ENCODE results near the gene ADGRA1.
"Not testable (repeated sequence)": the region's sequence is repeated elsewhere in the genome, so short reads cannot be mapped to it uniquely, and the experiment has no call there.

ADGRA1 gene

DNA sequence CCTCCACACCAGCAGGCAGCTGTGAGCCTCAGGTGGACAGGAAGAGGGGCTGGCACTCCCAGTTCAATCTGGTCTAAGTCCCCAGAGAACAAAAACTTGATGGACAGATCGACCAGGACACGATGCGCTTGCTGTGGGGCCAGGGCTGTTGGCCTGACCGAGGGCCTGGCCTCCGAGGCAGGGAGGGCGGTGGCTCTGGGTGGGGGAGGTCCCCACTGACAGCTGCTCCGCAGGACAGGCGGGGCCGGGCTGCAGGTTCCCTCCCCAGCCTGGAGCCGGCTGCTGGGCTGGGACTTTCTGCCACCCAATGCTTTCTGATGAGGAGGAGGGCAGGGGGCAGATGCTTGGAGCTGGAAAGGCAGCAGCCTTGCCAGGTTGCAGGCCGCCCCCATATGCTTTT is 37.4 kb upstream of the ADGRA1 start:
- H3K9me3 ChIP-seq (ENCODE audit: control insufficient read depth, low read length), result peaks cover 16% of the 10 kb centered on the region
- no peak overlapping the region for H3K23ac ChIP-seq (ENCODE audit: low read length in 2 of 2)
- no peaks in the 10 kb centered on the region for H3K36me3 ChIP-seq (ENCODE audit: control insufficient read depth in 1 of 2, insufficient read depth in 2 of 2, low read depth in 1 of 2, low read length in 2 of 2)
- no peak overlapping the region for H4K8ac ChIP-seq (ENCODE audit: low read length)
- 74% methylated on average over 11 of the region's 11 CpGs for WGBS
- H3K27ac ChIP-seq (ENCODE audit: low read length, poor library complexity, severe bottlenecking), result no peak overlapping the region
- no peak overlapping the region for H3K9ac ChIP-seq (ENCODE audit: low read length)
- no peaks in the 10 kb centered on the region for H3K4me1 ChIP-seq (ENCODE audit: control insufficient read depth, insufficient read depth, low read depth, low read length)
- no peak overlapping the region for H3K4ac ChIP-seq (ENCODE audit: low read depth in 1 of 2, low read length in 2 of 2)
- no peak overlapping the region for H2AK5ac ChIP-seq (ENCODE audit: low read length, severe bottlenecking)
- H2BK15ac ChIP-seq (ENCODE audit: low read depth, poor library complexity, severe bottlenecking), result no peak overlapping the region
- no peaks in the 10 kb centered on the region for H3K79me1 ChIP-seq (replicated peaks; ENCODE audit: low read length, poor library complexity, severe bottlenecking)
- H3K4me2 ChIP-seq (ENCODE audit: low read length, poor library complexity, severe bottlenecking), result no peak overlapping the region
- no peak for DNase-seq
- no peak overlapping the region for H2BK12ac ChIP-seq (ENCODE audit: low read length in 2 of 2)
- no peak overlapping the region for H3K4me3 ChIP-seq (ENCODE audit: insufficient read depth in 1 of 2, low read depth in 1 of 2, low read length in 2 of 2)
- H2BK120ac ChIP-seq (ENCODE audit: low read depth, low read length), result no peak overlapping the region
- H3K18ac ChIP-seq (ENCODE audit: low read depth in 1 of 2, low read length in 2 of 2), result no peak overlapping the region
- H4K91ac ChIP-seq (ENCODE audit: low read length), result no peak overlapping the region
- peaks cover 5 to 31% of the 10 kb centered on the region in 2 experiments for H3K27me3 ChIP-seq (ENCODE audit: control insufficient read depth in 1 of 2, insufficient read depth in 1 of 2, low read length in 2 of 2)
- no peak overlapping the region for H2BK5ac ChIP-seq (ENCODE audit: low read depth, low read length, poor library complexity, severe bottlenecking)
- H2AFZ ChIP-seq (ENCODE audit: low read depth, low read length), result no peak overlapping the region
- no peak overlapping the region for H3K14ac ChIP-seq (ENCODE audit: low read length in 2 of 2)

- Histone ChIP-seq H3K18ac (ENCODE audit: low read depth in 1 of 2, low read length in 2 of 2) (no peak overlapping the region), H3K4me2 (ENCODE audit: low read length, poor library complexity, severe bottlenecking) (no peak overlapping the region), H3K27me3 (ENCODE audit: control insufficient read depth in 1 of 2, insufficient read depth in 1 of 2, low read length in 2 of 2) (peaks cover 5 to 32% of the 10 kb centered on the region in 2 experiments), H2AFZ (ENCODE audit: low read depth, low read length) (no peak overlapping the region), H3K4ac (ENCODE audit: low read depth in 1 of 2, low read length in 2 of 2) (no peak overlapping the region), H4K8ac (ENCODE audit: low read length) (no peak overlapping the region), H3K9ac (ENCODE audit: low read length) (no peak overlapping the region), H4K91ac (ENCODE audit: low read length) (no peak overlapping the region), H2BK15ac (ENCODE audit: low read depth, poor library complexity, severe bottlenecking) (no peak overlapping the region), H3K4me3 (ENCODE audit: insufficient read depth in 1 of 2, low read depth in 1 of 2, low read length in 2 of 2) (no peak overlapping the region), H3K4me1 (ENCODE audit: control insufficient read depth, insufficient read depth, low read depth, low read length) (no peaks in the 10 kb centered on the region), H2AK5ac (ENCODE audit: low read length, severe bottlenecking) (no peak overlapping the region), H3K36me3 (ENCODE audit: control insufficient read depth in 1 of 2, insufficient read depth in 2 of 2, low read depth in 1 of 2, low read length in 2 of 2) (no peaks in the 10 kb centered on the region), H3K27ac (ENCODE audit: low read length, poor library complexity, severe bottlenecking) (no peak overlapping the region), H2BK12ac (ENCODE audit: low read length in 2 of 2) (no peak overlapping the region), H3K79me1 (replicated peaks; ENCODE audit: low read length, poor library complexity, severe bottlenecking) (no peaks in the 10 kb centered on the region), H3K9me3 (ENCODE audit: control insufficient read depth, low read length) (peaks cover 16% of the 10 kb centered on the region), H2BK5ac (ENCODE audit: low read depth, low read length, poor library complexity, severe bottlenecking) (no peak overlapping the region), H3K14ac (ENCODE audit: low read length in 2 of 2) (no peak overlapping the region), H2BK120ac (ENCODE audit: low read depth, low read length) (no peak overlapping the region), H3K23ac (ENCODE audit: low read length in 2 of 2) (no peak overlapping the region)
- WGBS, result 86% methylated on average over 14 of the region's 14 CpGs
- no peak for DNase-seq
Observed at GRCh38 chr10:133052076-133052475, 35.6 kb upstream of the ADGRA1 start.

DNA sequence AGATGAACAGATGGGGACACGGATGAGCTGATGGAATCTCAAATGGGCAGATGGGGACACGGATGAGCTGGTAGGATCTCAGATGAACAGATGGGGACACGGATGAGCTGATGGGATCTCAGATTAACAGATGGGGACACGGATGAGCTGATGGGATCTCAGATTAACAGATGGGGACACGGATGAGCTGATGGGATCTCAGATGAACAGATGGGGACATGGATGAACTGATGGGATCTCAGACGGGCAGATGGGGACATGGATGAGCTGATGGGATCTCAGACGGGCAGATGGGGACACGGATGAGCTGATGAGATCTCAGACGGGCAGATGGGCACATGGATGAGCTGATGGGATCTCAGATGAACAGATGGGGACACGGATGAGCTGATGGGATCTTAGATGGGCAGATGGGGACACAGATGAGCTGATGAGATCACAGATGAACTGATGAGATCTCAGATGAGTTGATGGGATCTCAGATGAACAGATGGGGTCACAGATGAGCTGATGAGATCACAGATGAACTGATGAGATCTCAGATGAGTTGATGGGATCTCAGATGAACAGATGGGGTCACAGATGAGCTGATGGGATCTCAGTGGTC is 34.1 kb upstream of the ADGRA1 start:
- not testable (repeated sequence) for H4K8ac ChIP-seq (ENCODE audit: low read length); H2BK5ac ChIP-seq (ENCODE audit: low read depth, low read length, poor library complexity, severe bottlenecking); H2BK120ac ChIP-seq (ENCODE audit: low read depth, low read length); H3K4me2 ChIP-seq (ENCODE audit: low read length, poor library complexity, severe bottlenecking); H3K9ac ChIP-seq (ENCODE audit: low read length); H3K79me1 ChIP-seq (replicated peaks; ENCODE audit: low read length, poor library complexity, severe bottlenecking); H2AK5ac ChIP-seq (ENCODE audit: low read length, severe bottlenecking); H3K36me3 ChIP-seq (ENCODE audit: control insufficient read depth in 1 of 2, insufficient read depth in 2 of 2, low read depth in 1 of 2, low read length in 2 of 2); H2BK12ac ChIP-seq (ENCODE audit: low read length in 2 of 2); H3K4me1 ChIP-seq (ENCODE audit: control insufficient read depth, insufficient read depth, low read depth, low read length); H4K91ac ChIP-seq (ENCODE audit: low read length); H3K14ac ChIP-seq (ENCODE audit: low read length in 2 of 2); H2AFZ ChIP-seq (ENCODE audit: low read depth, low read length); H3K27ac ChIP-seq (ENCODE audit: low read length, poor library complexity, severe bottlenecking); H2BK15ac ChIP-seq (ENCODE audit: low read depth, poor library complexity, severe bottlenecking); DNase-seq; H3K23ac ChIP-seq (ENCODE audit: low read length in 2 of 2); H3K18ac ChIP-seq (ENCODE audit: low read depth in 1 of 2, low read length in 2 of 2); H3K4me3 ChIP-seq (ENCODE audit: insufficient read depth in 1 of 2, low read depth in 1 of 2, low read length in 2 of 2); H3K4ac ChIP-seq (ENCODE audit: low read depth in 1 of 2, low read length in 2 of 2)
- WGBS, result 73% methylated on average over 10 of the region's 10 CpGs
- Histone ChIP-seq H3K9me3 (ENCODE audit: control insufficient read depth, low read length) (peaks cover 16% of the 10 kb centered on the region), H3K27me3 (ENCODE audit: control insufficient read depth in 1 of 2, insufficient read depth in 1 of 2, low read length in 2 of 2) (peaks cover 0 to 27% of the 10 kb centered on the region in 2 experiments)

DNA sequence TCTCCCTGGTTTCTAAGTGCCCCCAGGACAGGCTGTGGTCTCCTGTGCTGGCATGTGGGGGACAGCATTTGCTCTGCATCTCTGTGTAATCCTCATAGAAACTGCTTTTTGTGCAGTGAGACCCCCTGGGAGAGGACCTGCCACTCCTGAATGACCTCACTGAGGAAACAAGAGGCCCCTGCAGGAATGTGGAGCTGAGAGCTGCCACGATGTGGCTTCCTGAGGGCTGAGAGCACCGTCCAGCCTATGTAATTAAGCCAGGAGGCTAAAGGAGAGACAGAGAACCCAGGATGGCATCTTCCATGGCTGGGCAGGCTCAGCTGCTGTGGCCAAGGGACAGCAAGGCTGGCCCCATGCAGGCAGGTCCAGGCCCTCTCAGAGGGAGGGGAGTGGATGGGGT is 32.3 kb upstream of the ADGRA1 start:
- DNase-seq, result no peak
- WGBS, result 35% methylated on average over 2 of the region's 2 CpGs

More for the DNA sequence above, 32.3 kb upstream of the ADGRA1 start:
- no peak overlapping the region for H2BK5ac ChIP-seq (ENCODE audit: low read depth, low read length, poor library complexity, severe bottlenecking)
- H4K8ac ChIP-seq (ENCODE audit: low read length), result no peak overlapping the region
- H3K18ac ChIP-seq (ENCODE audit: low read depth in 1 of 2, low read length in 2 of 2), result no peak overlapping the region
- H3K14ac ChIP-seq (ENCODE audit: low read length in 2 of 2), result no peak overlapping the region
- no peak overlapping the region for H3K27ac ChIP-seq (ENCODE audit: low read length, poor library complexity, severe bottlenecking)
- no peak overlapping the region for H2AFZ ChIP-seq (ENCODE audit: low read depth, low read length)
- no peak overlapping the region for H3K4ac ChIP-seq (ENCODE audit: low read depth in 1 of 2, low read length in 2 of 2)
- no peak overlapping the region for H2BK120ac ChIP-seq (ENCODE audit: low read depth, low read length)
- no peaks in the 10 kb centered on the region for H3K4me1 ChIP-seq (ENCODE audit: control insufficient read depth, insufficient read depth, low read depth, low read length)
- H3K9me3 ChIP-seq (ENCODE audit: control insufficient read depth, low read length), result peaks cover 16% of the 10 kb centered on the region
- peaks cover 0 to 26% of the 10 kb centered on the region in 2 experiments for H3K27me3 ChIP-seq (ENCODE audit: control insufficient read depth in 1 of 2, insufficient read depth in 1 of 2, low read length in 2 of 2)
- H4K91ac ChIP-seq (ENCODE audit: low read length), result no peak overlapping the region
- H3K9ac ChIP-seq (ENCODE audit: low read length), result no peak overlapping the region
- no peaks in the 10 kb centered on the region for H3K79me1 ChIP-seq (replicated peaks; ENCODE audit: low read length, poor library complexity, severe bottlenecking)
- H3K36me3 ChIP-seq (ENCODE audit: control insufficient read depth in 1 of 2, insufficient read depth in 2 of 2, low read depth in 1 of 2, low read length in 2 of 2), result no peaks in the 10 kb centered on the region
- H3K4me2 ChIP-seq (ENCODE audit: low read length, poor library complexity, severe bottlenecking), result no peak overlapping the region
- no peak overlapping the region for H3K23ac ChIP-seq (ENCODE audit: low read length in 2 of 2)
- no peak overlapping the region for H3K4me3 ChIP-seq (ENCODE audit: insufficient read depth in 1 of 2, low read depth in 1 of 2, low read length in 2 of 2)
- no peak overlapping the region for H2BK12ac ChIP-seq (ENCODE audit: low read length in 2 of 2)
- H2BK15ac ChIP-seq (ENCODE audit: low read depth, poor library complexity, severe bottlenecking), result no peak overlapping the region
- no peak overlapping the region for H2AK5ac ChIP-seq (ENCODE audit: low read length, severe bottlenecking)

Measured in mesenchymal stem cell (in vitro differentiated cells and primary cell).